Heart right ventricle (tissue), 16 donors: ENCODE results near the gene KRTAP12-2. TPM values are rescaled to one million over a fixed set of nuclear protein-coding genes. Genes with fewer than 3 reads are reported as not detected.

Experiments used
- ATAC-seq, 8 donors: fragments of 200-7000 bp; cut with Tn5 transposase; one replicate each; pipeline ENCODE4 v1.9.1; 2020; ENCODE audit warnings: mild to moderate bottlenecking in 8 of 8, moderate library complexity in 8 of 8, moderate number of reproducible peaks in 1 of 8
- DNase-seq, 2 donors: peaks; one replicate each; pipeline ENCODE4 v3.0.0-alpha.2; 2020
- H3K27ac ChIP-seq, 10 donors: fragments of 200-600 bp; sonication (generic) in 2 of 10; one replicate each; pipeline versions ENCODE4 v1.5.0 to v1.8.0; 2020 to 2022; ENCODE audit warnings: mild to moderate bottlenecking in 3 of 10
- H3K27me3 ChIP-seq, 7 donors: fragments of 200-600 bp; one replicate each; pipeline ENCODE4 v1.8.0; 2021 to 2022; ENCODE audit warnings: mild to moderate bottlenecking in 2 of 7
- H3K36me3 ChIP-seq, 9 donors: fragments of 200-600 bp; sonication (generic) in 1 of 9; one replicate each; pipeline versions ENCODE4 v1.5.0 to v1.8.0; 2020 to 2022; ENCODE audit warnings: mild to moderate bottlenecking in 2 of 9
- H3K4me1 ChIP-seq, 9 donors: fragments of 200-600 bp; sonication (generic) in 1 of 9; one replicate each; pipeline versions ENCODE4 v1.5.0 to v1.8.0; 2020 to 2022; ENCODE audit warnings: mild to moderate bottlenecking in 4 of 9
- H3K4me3 ChIP-seq, 10 donors: fragments of 200-600 bp; sonication (generic) in 2 of 10; one replicate each; pipeline versions ENCODE4 v1.5.0 to v1.8.0; 2020 to 2022; ENCODE audit warnings: mild to moderate bottlenecking in 7 of 10, moderate library complexity in 2 of 10
- H3K9me3 ChIP-seq, 11 donors: fragments of 200-600 bp in 10 of 11; sonication (generic) in 2 of 11; one replicate each; pipeline versions ENCODE4 v1.5.0 to v1.8.0; 2013 to 2022; ENCODE audit warnings: mild to moderate bottlenecking in 2 of 11, control low read depth in 1 of 11, moderate library complexity in 1 of 11
- CTCF ChIP-seq, 9 donors: fragments of 200-600 bp; sonication (generic) in 2 of 9; IDR thresholded peaks; one replicate each; pipeline versions ENCODE4 v1.5.0 to v1.8.0; 2021 to 2022; ENCODE audit warnings: antibody characterized with exemption in 9 of 9, mild to moderate bottlenecking in 5 of 9, moderate library complexity in 1 of 9
- WGBS, 2 donors: extraction: QIAGEN DNeasy Blood & Tissue Kit; methylation state at CpG; one replicate each; pipeline ENCODE4 v1.1.7; 2013; ENCODE audit warnings: inconsistent platforms in 1 of 2; 5-methylcytosine and 5-hydroxymethylcytosine counted together
- intact Hi-C, 10 donors: fragments of 100-400 bp; cut with DNase I; formaldehyde crosslinking; loops; one replicate each; pipeline versions ENCODE4 v1.11.1 to v1.14.2; 2022
- polyA plus RNA-seq, 2 donors: library from polyadenylated mRNA; stranded (reverse); fragments of 200-250 nt; gene quantifications; one replicate each; pipeline ENCODE4 v1.2.3, GENCODE V29; 2013
- total RNA-seq, 10 donors: library from RNA; stranded (reverse); fragmentation: NEBNext Ultra II Directional in 3 of 10; extraction: Animal tissue kit (Norgen Biotek cat#: 25700) in 3 of 10; gene quantifications; one replicate each; pipeline versions ENCODE4 v1.2.1 to v1.2.4, GENCODE V29; 2021 to 2023
- donor health status: Arrhythmogenic right ventricular cardiomyopathy.
- donor health status: ischemic (EF 13 %, LVEDD 7.1; RV severe dilation, severe dysfunction).
- donor health status: healthy with polysubstance abuse.
- donor health status: DM: no; HTN: yes; CAD: no.
- donor health status: DM: no; HTN: no; CAD: no.
- donor health status: ischemic (EF 25% LVEDD 6.9; RV normal size, moderate dysfunction).
- donor health status: ischemic (EF 25% LVEDD 5.7; RV mildly dilated, moderate dysfunction).
- donor health status: healthy.
- donor health status: DM: yes; HTN: yes; CAD: no.
- donor health status: Ischemic cardiomyopathy.
- donor health status: ischemic (EF 35%, LVEDD 5.7; RV mildly dilated, moderate dysfunction).
- donor health status: nonischemic (EF 11% LVEDD 7.7; RV severe dilation, severe dysfunction).
- donor health status: DM: yes; HTN: yes; CAD: no.
- donor health status: PGD.
- donor health status: ischemic (EF 29% LVEDD 5.4; RV normal size, mild dysfunction).
- donor health status: nonischemic (EF 23%, LVEDD 6.1; RV moderate dilation, normal function).

The KRTAP12-2 gene
- total and polyA plus RNA-seq, 12 donors, result not detected

GRCh38 chr21:44684077-44684476 lies 17.4 kb upstream of the KRTAP12-2 start:
- no peak for TF ChIP-seq CTCF (IDR thresholded peaks at IDR 0.05)
- Histone ChIP-seq H3K4me3 (no peak overlapping the region), H3K9me3 (peaks cover 0 to 7% (median 0%) of the 10 kb centered on the region in 11 donors), H3K27me3 (peaks cover 0 to 48% (median 30%) of the 10 kb centered on the region in 7 donors), H3K27ac (no peak overlapping the region), H3K36me3 (no peaks in the 10 kb centered on the region), H3K4me1 (no peaks in the 10 kb centered on the region)
- DNase-seq, result no peak
- ATAC-seq, result no peak
- intact Hi-C loops, result loop anchor here in 1 of 10 donors (2.0 kb wide), 1 partner anchor 19 kb away; no protein-coding TSS in a partner anchor
- WGBS, 2 donors, result 65 to 79% methylated on average over 7 of the region's 7 CpGs

GRCh38 chr21:44682580-44683151 lies 15.9 kb upstream of the KRTAP12-2 start:
- H3K27ac ChIP-seq, result no peak overlapping the region
- WGBS, 2 donors, result 75% methylated on average over 15 of the region's 15 CpGs
- no peak for TF ChIP-seq CTCF (IDR thresholded peaks at IDR 0.05)
- ATAC-seq (no peak), DNase-seq (no peak)
- intact Hi-C loops, result no loop called here
- H3K9me3 ChIP-seq, result peaks cover 0 to 7% (median 0%) of the 10 kb centered on the region in 11 donors
- H3K36me3 ChIP-seq, result no peaks in the 10 kb centered on the region
- H3K27me3 ChIP-seq, result peaks cover 0 to 34% (median 16%) of the 10 kb centered on the region in 7 donors
- H3K4me3 ChIP-seq, result no peak overlapping the region
- no peaks in the 10 kb centered on the region for H3K4me1 ChIP-seq

- DNase-seq (no peak), ATAC-seq (peak in 1 of 8 donors; percentile 63)
- 75% methylated on average over 23 of the region's 23 CpGs for WGBS, 2 donors
- TF ChIP-seq CTCF (IDR thresholded peaks at IDR 0.05), result no peak
- Histone ChIP-seq H3K36me3 (no peaks in the 10 kb centered on the region), H3K27me3 (peaks cover 0 to 28% (median 9%) of the 10 kb centered on the region in 7 donors), H3K4me3 (no peak within 1 kb of the TSS), H3K27ac (no peak within 1 kb of the TSS), H3K9me3 (peaks cover 0 to 7% (median 0%) of the 10 kb centered on the region in 11 donors), H3K4me1 (no peaks in the 10 kb centered on the region)
- intact Hi-C loops, result no loop called here
Observed at GRCh38 chr21:44681861-44682579, 15.3 kb upstream of the KRTAP12-2 start, which contains the start of gene KRTAP12-1. Gene KRTAP12-1, minus strand, starts transcription at chr21:44682163. Its CDS starts 40 bp downstream, at chr21:44682123.

GRCh38 chr21:44681152-44681551 lies 14.4 kb upstream of the KRTAP12-2 start:
- no peaks in the 10 kb centered on the region for H3K4me1 ChIP-seq
- intact Hi-C loops, result no loop called here
- DNase-seq (no peak), ATAC-seq (no peak)
- H3K36me3 ChIP-seq, result no peaks in the 10 kb centered on the region
- peaks cover 0 to 20% (median under 1%) of the 10 kb centered on the region in 7 donors for H3K27me3 ChIP-seq
- H3K27ac ChIP-seq, result no peak overlapping the region
- WGBS, 2 donors, result 69 to 77% methylated on average over 11 of the region's 11 CpGs
- no peak for TF ChIP-seq CTCF (IDR thresholded peaks at IDR 0.05)
- H3K9me3 ChIP-seq, result peaks cover 0 to 7% (median 0%) of the 10 kb centered on the region in 11 donors
- no peak overlapping the region for H3K4me3 ChIP-seq
